Middle frontal gyrus (tissue), 1 donor: ENCODE measurements around the gene LPP.

Experiments
- DNase-seq: peaks from one replicate; pipeline ENCODE4 v3.0.0-alpha.2; 2015; ENCODE audit warnings: low spot score; ENCODE audit errors: extremely low spot score

LPP gene

DNA sequence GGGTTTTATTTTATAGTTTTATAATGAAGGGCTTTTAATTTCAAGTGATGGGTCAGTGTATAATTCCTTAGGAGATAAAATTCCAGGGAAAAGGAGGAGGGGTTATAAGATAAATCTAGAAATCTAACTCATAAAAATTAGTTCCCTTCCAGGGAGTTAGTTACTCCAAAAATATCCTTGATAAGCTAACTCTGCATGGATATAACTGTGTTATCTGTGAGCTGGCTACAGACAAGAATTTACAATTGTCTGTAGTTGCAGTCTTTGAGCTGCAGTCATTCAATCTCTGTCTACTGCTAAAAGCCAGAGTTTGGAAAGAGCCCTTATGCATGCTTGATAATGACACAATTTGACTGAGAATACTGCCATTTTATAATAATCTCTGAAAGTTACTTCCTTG, 585.6 kb downstream of the LPP start:
- no peak for DNase-seq

GRCh38 chr3:188740010-188740409, 586.1 kb downstream of the LPP start:
- no peak for DNase-seq

DNA sequence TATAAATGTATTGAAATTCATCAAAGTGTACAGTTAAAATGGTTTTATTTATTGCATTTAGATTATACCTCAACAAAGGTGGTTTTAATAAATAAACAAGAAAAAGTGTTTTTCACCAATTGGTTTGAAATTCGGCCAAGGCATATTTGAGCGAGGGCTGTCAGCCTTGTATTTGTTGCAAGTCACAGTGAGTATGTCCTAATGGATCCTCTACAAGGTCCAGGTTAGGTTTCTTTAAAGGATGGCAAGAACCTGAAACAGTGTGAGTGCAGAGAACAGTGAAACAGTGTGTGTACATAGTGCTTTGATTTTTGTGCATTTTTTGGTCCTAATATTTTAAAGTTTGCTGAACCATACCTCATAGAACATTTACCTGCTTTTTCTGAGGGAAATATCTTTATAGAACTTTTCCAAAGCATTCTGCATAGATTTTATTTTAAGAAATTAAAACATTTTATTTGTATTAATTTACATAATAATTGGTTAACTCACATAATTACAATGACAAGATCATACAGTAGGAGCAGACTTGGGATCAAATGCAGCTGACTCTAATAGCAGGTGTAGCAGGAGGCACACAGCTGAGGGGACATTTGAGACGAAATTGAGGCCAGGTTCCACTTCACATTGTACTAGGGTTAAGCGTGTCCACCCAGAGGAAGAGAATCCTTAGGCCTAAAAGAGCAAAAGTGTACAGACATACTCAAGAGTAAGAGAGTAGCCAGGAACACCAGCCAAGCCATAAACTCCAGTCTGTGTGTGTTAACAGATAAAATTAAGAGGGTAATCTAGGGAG, 589.0 kb downstream of the LPP start:
- DNase-seq, result no peak

GRCh38 chr3:188744166-188744565, 590.2 kb downstream of the LPP start:
- DNase-seq, result no peak

DNA sequence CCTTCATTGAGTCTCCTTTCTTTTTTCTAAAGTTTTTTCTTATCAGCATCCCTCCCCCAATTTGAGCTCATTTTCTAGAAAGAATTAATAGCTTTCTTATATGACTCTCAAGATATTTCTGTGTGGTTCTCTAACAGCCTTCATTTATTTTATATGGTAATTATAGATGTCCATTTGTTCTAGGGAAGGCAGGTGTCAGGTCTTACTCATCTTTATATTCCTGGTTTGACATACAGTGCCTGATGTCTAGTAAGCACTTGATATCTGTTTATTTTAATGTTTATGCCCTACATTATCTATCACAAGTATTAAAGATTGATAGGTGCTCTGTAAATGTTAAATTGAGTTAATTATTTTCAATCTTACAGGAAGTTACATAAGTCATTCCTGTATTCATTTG, 591.1 kb downstream of the LPP start:
- no peak for DNase-seq

DNA sequence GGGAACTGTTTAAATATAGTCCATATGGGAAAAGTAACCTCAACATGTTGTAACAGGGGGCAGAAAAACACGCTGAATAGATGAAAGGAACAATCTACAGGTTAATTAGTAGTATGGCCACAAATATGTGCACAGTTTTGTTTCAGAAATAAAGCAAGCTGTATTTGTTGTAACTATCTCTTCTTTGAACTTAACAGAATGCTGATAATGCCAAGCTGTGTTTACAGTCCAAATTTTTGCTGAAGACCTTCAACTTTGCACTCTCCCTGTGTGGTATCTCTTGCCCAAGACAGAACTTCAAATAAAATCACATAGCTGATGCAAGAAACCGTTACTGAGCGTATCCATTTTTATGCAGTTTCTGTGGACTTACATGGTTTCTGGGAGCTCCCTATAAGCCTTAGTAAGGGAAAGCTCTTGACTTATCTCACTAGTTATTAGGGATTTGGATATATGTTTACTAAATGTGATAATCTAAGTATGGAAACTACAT, 592.4 kb downstream of the LPP start:
- DNase-seq, result no peak

GRCh38 chr3:188747489-188747888, 593.5 kb downstream of the LPP start:
- no peak for DNase-seq

- no peak for DNase-seq
Observed at GRCh38 chr3:188749010-188749617, 595.2 kb downstream of the LPP start.

DNA sequence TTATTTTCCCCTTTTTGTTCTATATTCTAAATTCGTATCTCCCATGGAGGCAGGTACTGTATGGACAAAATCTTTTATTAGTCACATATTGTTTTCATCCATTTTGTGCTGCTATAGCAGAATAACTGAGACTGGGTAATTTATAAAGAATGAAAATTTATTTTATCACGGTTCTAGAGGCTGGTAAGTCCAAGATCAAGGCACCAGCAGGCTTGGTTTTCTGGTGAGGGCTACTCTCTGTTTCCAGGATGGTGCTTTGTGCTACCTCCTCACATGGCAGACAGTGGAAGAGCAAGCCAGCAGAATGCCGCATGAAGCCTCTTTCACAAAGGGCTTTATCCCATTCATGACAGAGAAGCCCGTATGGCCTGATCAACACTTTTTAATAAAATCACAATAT, 595.9 kb downstream of the LPP start:
- no peak for DNase-seq

DNA sequence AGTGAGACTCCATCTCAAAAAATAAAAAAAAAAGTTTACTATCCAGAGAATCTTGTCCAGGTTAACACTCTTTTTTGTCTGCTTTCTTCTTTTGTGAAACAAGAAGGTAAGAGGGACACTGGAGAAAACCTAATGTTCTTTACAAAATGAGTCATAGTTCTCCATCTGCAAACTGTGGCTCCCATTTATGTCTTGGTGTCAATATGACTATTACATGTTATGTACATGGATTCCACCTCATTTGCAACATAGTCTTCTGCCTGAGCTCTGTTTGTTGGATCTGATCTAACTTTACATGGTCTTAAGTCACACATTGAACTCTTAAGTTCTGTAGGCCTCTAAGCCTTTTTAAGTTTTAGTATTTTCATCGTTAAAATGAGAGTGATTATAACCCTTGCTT, 596.7 kb downstream of the LPP start:
- no peak for DNase-seq

DNA sequence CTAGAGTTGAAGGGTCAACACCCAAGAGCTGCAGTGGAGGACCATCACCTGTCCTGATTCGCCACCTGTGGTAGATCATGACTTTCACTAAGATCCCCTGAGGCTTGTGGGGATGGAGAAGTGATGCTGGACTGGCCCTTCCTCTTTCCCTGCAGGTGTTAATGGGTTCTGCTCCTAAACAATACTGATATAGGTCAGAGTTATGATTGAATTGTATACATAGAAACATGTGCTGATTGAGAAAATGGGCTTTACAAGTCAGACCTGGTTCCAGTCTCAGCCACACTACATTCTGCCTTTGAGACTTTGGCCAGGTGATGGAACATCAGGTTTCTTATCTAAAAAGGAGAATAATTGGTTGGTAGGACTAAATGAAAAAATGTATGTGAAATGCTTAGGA, 598.9 kb downstream of the LPP start:
- DNase-seq, result no peak

DNA sequence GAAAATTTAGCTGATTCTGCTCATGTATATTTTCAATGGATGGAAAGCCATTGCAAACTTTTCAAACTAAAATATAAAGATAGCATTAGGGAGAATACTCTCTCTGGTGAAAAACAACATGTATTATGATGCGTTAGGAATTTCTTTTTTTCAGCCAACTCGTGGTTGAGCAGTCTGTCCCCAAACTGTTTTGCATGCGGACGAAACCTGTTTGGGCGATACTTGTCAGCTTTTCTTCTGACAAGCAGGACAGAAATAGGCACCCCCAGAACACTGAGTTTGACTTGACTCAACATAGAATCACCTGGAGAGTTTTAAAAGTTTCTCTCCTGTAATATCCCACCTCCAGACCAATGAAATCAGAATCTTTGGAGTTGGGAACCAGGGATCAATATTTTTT, 600.3 kb downstream of the LPP start:
- no peak for DNase-seq

DNA sequence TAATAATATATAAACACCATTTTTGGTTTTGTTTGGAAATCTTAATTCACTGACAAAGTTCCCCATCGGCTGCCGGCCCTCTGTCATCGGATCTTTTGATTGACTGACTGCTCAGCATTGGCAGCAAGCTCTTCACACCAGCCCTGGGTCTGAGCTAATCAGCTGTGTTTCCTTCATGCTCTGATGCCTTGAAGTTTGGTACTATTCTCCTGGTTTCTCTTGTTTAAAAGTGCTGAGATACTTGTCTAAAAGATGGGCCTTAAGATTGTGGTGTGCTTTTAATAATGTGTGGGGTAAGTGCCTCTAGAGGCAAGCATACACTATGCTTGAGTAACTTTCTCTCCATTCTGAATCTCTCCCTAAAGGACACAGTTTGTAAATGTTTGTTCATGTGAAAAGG, 602.3 kb downstream of the LPP start:
- DNase-seq, result no peak

GRCh38 chr3:188759336-188760005, 605.5 kb downstream of the LPP start:
- DNase-seq, result no peak

DNA sequence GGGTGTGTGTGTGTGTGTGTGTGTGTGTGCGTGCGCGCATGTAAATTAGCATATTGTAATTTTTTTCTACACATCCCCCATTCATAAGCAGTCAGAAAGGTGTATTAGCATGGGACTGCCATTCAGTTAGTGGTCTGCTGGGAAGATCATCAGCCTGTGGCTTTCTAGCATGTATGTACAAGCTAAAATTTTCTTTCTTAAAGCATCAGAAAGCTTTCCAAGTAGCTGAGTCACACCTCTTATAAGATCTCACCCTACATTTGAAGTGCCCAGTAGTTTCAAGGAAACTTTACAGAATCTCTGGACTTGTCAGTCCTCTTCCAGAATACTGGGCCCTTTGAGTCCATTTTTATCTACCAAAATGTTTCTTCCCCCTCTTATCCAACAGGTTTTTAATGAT, 606.5 kb downstream of the LPP start:
- no peak for DNase-seq

GRCh38 chr3:188761439-188761838, 607.5 kb downstream of the LPP start:
- no peak for DNase-seq

DNA sequence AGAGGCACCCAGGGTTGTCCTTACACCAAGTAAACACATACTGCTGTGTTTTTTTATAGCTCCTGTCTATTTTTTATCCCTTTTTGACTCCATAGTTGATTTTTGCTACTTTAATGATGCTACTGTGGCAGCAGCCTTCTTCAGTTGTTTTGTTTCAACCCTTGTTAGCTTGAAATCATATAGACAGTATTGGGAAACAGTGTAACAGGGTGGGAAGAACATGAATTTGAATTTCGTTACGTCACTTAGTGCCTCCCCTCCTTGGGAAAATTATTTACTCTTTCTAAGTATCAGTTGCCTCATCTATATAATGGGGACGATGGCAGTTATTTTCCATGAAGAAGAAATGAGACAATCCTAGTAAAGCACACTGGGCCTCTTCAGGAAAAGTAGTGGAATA, 608.0 kb downstream of the LPP start:
- no peak for DNase-seq

DNA sequence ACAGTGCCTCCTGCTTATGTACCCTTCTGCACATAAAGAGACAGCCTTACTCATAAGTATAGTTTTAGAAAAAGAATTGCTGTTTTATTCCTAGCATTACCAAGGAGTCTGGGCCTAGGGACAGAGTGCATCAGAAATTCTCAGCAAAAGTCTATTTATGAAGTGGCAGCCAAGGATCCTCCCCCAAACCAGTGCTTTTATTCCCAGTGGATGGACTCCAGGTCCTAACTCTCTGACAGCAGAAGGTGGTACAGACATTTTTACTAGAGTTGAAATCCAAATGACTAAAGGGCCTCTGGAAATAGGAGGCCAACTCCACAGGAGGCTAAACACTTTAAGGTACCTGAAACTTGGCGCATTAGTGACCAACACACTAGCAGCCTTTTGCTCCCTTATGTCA, 610.7 kb downstream of the LPP start:
- DNase-seq, result no peak

DNA sequence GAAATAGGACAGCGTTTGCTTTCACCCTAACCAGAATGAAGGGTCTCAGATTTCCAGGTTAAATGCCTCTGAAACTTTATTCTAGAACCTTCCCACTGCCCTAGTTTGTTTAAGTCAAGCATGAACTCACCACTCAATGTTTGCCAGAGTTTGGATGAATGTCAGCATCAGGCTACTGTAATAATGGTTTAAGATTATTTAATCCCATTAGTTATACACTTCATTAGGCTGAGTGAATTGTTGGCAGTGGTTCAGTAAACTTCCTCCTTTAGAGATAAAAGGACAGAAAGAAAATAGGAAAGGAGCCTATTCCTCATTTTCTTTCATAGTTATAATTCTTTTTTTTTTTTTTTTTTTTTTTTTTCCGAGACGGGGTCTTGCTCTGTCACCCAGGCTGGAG, 615.9 kb downstream of the LPP start:
- DNase-seq, result no peak

DNA sequence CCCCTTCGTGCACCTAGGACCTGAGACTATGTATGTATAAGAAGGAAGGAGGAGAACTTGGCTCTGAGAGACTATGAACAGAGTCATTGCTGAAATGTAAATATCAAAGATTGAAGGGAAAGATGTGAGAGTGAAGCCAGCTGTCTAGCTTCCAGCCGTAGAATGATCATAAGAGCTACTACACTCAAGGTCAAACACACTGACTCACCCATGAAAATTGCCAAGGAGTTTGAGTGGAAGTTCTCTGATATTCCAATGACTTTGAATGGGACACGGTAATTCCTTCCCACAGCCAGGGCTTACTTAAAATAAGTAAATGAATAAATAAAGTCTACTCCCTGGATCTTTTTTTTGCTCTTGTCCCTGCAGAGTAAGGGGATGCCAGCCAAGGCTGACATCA, 618.9 kb downstream of the LPP start:
- no peak for DNase-seq

DNA sequence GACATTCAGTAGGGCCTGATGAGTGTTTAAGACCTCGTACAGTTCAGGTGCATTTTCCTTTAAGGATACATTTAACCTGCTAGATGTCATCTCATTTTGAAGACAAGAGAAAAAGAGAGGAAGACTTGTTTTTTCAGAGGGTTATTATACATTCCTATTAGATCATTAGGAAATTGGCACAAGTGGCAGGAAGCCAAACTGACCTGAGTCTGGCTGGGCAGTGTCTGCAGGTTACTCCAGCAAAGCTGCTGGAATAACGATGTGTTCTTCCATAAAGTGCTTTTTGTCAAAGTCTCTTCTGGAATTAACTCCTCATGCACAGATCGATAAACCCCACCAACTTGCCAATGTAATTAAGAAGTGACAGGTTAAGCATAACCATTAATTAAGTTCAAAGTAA, 621.5 kb downstream of the LPP start:
- DNase-seq, result no peak

- no peak for DNase-seq
Observed at GRCh38 chr3:188776447-188776846, 622.5 kb downstream of the LPP start.
